ENCODE measurements around the gene GPR101.
"Not testable (repeated sequence)": the region's sequence is repeated elsewhere in the genome, so short reads cannot be mapped to it uniquely, and the experiment has no call there.

GPR101 gene

GRCh38 chrX:137025930-137026329 lies 7.9 kb downstream of the GPR101 start:
- no peak for DNase-seq (ENCODE audit: low read depth)

- DNase-seq (ENCODE audit: low read depth): not testable (repeated sequence)
These were observed 33.6 kb downstream of the GPR101 start for GRCh38 chrX:137000236-137000635.

- no peak for DNase-seq (ENCODE audit: low read depth)
These were observed 34.8 kb downstream of the GPR101 start for GRCh38 chrX:136999024-136999423.
